Measurements from ENCODE around the gene MLXIP. TPM values are rescaled to one million over a fixed set of nuclear protein-coding genes. Genes with fewer than 3 reads are reported as not detected.
A peak's percentile ranks its signal among the peaks of the same experiment; 100 is the strongest.
"Not testable (repeated sequence)": the region's sequence is repeated elsewhere in the genome, so short reads cannot be mapped to it uniquely, and the experiment has no call there.

MLXIP gene
- total RNA-seq, 4 donors from 2014 or later: 9.6 to 20.0 (median 11.4) TPM

DNA sequence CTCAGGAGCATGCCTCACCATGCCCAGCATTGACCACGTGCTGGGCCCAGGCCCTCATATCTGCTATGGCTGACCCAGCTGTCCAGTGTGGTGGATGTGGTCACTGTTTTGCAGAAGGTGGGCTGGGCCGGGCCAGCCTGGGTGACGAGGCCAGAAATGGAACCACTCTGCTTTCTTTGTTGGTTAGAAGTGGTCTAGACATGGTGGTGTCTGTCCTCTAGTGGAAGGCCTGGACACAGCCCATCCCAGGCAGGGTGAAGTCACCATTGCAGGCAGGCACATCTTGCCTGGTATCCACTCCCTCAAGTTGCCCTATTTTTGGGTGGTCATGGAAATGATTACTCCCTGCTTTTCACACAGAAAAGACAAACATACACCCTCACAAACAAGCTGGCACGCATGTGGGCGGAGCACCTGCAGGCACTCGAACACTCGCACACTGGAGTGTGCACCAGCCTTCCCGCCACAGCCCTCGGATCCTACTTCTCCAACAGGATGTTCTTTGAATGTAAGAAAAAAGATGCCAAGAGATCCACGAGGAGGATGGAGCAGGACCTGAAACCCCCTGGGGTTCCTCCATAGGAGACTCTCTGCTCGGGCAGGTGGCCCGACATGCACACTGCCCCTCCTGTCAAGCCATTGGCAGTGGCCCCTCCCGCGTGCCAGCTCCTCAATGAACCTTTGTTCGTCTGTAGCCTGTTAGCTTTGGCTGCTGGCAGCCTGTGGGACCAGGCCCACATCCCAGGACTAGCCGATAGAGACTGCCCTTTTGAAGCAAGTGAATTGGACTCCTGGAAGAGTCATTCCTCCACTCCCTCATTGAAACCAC, 38.4 kb downstream of the MLXIP start:
- intact Hi-C loops (cut with DNase I): no loop called here
- Histone ChIP-seq H3K27ac (no peak overlapping the region), H3K36me3 (peaks cover 0 to 6% (median 0%) of the 10 kb centered on the region in 3 donors), H3K4me1 (peaks cover 0 to 21% (median 3%) of the 10 kb centered on the region in 3 donors), H3K4me3 (no peak overlapping the region), H3K9me3 (no peaks in the 10 kb centered on the region), H3K27me3 (no peaks in the 10 kb centered on the region)
- WGBS, 2 donors: 85 to 86% methylated on average over 9 to 13 of the region's 16 CpGs
- no peak for DNase-seq
- no peak for TF ChIP-seq POLR2A (IDR thresholded peaks at IDR 0.05)
- TF ChIP-seq, protein P1, sequence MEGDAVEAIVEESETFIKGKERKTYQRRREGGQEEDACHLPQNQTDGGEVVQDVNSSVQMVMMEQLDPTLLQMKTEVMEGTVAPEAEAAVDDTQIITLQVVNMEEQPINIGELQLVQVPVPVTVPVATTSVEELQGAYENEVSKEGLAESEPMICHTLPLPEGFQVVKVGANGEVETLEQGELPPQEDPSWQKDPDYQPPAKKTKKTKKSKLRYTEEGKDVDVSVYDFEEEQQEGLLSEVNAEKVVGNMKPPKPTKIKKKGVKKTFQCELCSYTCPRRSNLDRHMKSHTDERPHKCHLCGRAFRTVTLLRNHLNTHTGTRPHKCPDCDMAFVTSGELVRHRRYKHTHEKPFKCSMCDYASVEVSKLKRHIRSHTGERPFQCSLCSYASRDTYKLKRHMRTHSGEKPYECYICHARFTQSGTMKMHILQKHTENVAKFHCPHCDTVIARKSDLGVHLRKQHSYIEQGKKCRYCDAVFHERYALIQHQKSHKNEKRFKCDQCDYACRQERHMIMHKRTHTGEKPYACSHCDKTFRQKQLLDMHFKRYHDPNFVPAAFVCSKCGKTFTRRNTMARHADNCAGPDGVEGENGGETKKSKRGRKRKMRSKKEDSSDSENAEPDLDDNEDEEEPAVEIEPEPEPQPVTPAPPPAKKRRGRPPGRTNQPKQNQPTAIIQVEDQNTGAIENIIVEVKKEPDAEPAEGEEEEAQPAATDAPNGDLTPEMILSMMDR (IDR thresholded peaks at IDR 0.05): no peak

DNA sequence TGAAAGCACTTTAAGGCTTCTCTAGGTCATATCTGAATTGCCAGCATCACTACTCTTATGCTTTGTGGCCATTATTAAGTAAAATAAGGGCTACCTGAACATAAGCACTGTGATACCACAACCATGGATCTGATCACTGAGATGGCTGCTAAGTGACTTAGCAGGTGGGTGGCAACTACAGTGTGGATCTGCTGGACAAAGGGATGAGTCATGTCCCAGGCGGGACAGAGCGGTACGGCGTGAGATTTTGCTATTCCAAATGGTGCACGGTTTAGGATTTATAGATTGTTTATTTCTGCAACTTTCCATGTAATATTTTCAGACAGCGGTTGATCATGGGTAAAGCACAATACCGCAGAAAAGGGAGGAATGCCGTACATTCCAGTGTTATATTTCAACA, 39.4 kb downstream of the MLXIP start:
- peaks cover 2 to 25% (median 6%) of the 10 kb centered on the region in 3 donors for H3K4me1 ChIP-seq
- 71 to 80% methylated on average over 8 of the region's 8 CpGs for WGBS, 2 donors
- no peak for DNase-seq

DNA sequence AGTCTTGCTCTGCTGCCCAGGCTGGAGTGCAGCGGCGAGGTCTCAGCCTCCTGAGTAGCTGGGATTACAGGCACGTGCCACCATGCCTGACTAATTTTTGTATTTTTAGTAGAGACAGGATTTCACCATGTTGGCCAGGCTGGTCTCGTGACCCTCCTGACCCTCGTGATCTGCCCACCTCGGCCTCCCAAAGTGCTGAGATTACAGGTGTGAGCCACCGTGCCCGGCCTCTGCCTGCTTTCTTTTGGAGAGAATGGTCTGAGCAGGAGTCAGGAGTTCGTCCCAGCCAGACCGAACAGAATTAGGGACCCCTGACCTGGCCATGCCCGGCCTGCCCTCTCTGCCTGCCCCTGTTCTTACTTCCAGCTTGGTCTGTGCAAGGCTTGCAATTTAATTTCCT, 42.8 kb downstream of the MLXIP start:
- H3K4me3 ChIP-seq; DNase-seq; H3K27me3 ChIP-seq; H3K27ac ChIP-seq; H3K36me3 ChIP-seq; intact Hi-C loops (cut with DNase I); H3K9me3 ChIP-seq: not testable (repeated sequence)
- WGBS, 2 donors: 50 to 95% methylated on average over 2 to 8 of the region's 11 CpGs
- H3K4me1 ChIP-seq: peaks cover 12 to 46% (median 21%) of the 10 kb centered on the region in 3 donors

More for the DNA sequence above, 39.4 kb downstream of the MLXIP start:
- intact Hi-C loops (cut with DNase I): no loop called here
- H3K27me3 ChIP-seq: no peaks in the 10 kb centered on the region
- no peaks in the 10 kb centered on the region for H3K9me3 ChIP-seq
- peaks cover 0 to 6% (median 0%) of the 10 kb centered on the region in 3 donors for H3K36me3 ChIP-seq
- no peak overlapping the region for H3K27ac ChIP-seq
- no peak overlapping the region for H3K4me3 ChIP-seq
- TF ChIP-seq, protein P1 (IDR thresholded peaks at IDR 0.05): no peak
- TF ChIP-seq POLR2A (IDR thresholded peaks at IDR 0.05): no peak

DNA sequence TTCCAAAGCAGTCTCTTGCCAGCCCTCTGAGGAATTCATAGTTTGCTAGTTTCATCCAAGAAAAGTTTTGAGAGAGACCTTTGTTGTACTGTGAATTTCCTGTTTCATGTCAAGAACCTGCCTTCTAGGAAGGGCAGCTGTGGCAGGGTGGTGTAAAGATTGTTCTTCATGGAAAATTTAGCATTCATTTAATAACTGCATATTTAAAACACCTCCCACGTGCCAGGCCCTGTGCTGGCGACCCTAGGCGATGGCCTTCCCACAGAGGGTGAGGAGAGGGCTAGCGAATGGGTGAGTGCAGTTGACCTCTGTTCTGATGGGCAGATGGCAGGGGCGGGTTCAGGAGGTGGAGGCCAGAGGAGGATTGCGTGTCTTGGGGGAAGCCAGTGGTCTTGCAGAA, 43.2 kb downstream of the MLXIP start:
- WGBS, 2 donors: 64 to 83% methylated on average over 6 of the region's 6 CpGs
- intact Hi-C loops (cut with DNase I): loop anchor here (2.0 kb wide), 1 partner anchor 65 kb away; no protein-coding TSS in a partner anchor
- Histone ChIP-seq H3K9me3 (no peaks in the 10 kb centered on the region), H3K4me3 (no peak overlapping the region), H3K27me3 (no peaks in the 10 kb centered on the region), H3K27ac (no peak overlapping the region), H3K36me3 (peaks cover 0 to 6% (median 0%) of the 10 kb centered on the region in 3 donors), H3K4me1 (peaks cover 12 to 50% (median 21%) of the 10 kb centered on the region in 3 donors)
- TF ChIP-seq, protein P1 (IDR thresholded peaks at IDR 0.05): no peak
- no peak for DNase-seq

DNA sequence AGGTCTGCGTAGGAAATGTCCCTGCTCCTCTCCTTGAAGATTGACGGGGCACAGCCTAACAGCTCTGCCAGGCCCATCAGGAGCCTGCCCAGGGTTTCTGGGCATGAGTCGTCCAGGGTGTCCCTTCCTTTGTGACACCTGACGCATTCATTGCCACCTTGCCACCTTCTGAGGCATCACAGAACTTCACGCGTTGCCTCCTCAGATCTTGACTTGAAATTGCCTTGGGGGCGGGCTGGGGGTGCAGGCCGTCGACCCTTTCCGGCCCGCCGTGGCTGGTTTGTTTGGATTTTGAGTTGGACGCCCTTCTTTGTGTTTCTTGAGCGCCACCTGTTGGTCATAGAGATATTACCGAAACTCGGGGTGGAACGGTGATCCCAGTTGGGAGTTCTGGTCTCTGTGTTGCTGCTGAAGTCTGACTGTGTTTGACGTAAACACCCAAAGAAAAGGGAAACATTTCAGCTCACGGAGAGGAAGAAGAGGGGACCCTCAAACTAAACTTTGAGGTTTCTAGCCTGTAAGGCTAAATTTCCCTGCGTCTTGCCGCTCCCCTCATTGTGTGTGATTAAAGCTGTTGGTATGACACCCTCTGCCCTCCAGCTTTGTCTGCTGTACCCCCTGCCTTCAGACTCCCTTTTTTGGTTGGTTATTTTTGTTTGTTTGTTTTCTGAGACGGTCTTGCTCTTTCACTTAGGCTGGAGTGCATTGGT, 44.6 kb downstream of the MLXIP start:
- H3K9me3 ChIP-seq: no peaks in the 10 kb centered on the region
- no peak for DNase-seq
- H3K27ac ChIP-seq: peak overlapping the region in 2 of 4 donors; percentile 23 to 29
- 16 to 22% methylated on average over 14 to 17 of the region's 22 CpGs for WGBS, 2 donors
- intact Hi-C loops (cut with DNase I): loop anchor here (2.0 kb wide), 1 partner anchor 66 kb away; no protein-coding TSS in a partner anchor
- H3K27me3 ChIP-seq: no peaks in the 10 kb centered on the region
- H3K4me3 ChIP-seq: peak overlapping the region in 1 of 4 donors; percentile 38
- peaks cover 8 to 14% (median 9%) of the 10 kb centered on the region in 3 donors for H3K36me3 ChIP-seq
- peaks cover 12 to 52% (median 21%) of the 10 kb centered on the region in 3 donors for H3K4me1 ChIP-seq
- no peak for TF ChIP-seq POLR2A (IDR thresholded peaks at IDR 0.05)
- TF ChIP-seq, protein P1 (IDR thresholded peaks at IDR 0.05): peak; percentile 57 to 85 (median 74)
